HG03064 (cell line): ENCODE measurements around the gene SKAP1.
"Not testable (repeated sequence)": the region's sequence is repeated elsewhere in the genome, so short reads cannot be mapped to it uniquely, and the experiment has no call there.

Source experiments
- ATAC-seq: cut with Tn5 transposase; IDR thresholded peaks from one replicate; pipeline ENCODE4 v1.9.1; 2021; ENCODE audit warnings: low read depth; ENCODE audit not compliant: unreplicated experiment

SKAP1 gene

GRCh38 chr17:48374650-48375230, 55.3 kb downstream of the SKAP1 start:
- ATAC-seq, result no peak

GRCh38 chr17:48373883-48374282, 56.1 kb downstream of the SKAP1 start:
- ATAC-seq, result no peak

DNA sequence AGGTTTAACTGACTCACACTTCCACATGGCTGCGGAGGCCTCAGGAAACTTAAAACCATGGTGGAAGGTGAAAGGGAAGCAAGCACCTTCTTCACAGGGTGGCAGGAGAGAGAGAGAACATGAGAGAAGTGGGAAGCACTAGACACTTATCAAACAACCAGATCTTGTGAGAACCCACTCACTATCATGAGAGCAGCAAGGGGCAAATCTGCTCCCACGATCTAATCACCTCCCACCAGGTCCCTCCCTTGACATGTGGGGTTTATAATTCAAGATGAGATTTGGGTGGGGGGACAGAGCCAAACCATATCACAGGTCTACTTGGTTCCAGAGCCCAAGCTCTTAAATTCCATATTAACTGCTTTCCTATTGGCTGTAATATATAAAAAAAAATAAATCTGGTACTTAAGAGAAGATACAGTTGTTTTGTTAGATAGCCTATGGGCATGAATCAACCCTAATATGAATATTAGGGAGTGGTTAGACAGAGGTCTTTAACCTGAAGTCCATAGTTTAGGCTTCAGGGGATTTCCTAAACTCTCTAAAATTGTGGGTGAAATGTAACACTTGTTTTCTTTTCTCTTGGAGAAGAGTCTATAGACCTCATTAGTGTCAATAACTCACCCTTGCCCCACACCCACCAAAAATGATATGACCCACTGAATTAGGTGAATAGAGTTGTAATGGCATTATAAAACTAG, 56.7 kb downstream of the SKAP1 start:
- no peak for ATAC-seq

- not testable (repeated sequence) for ATAC-seq
Measured at GRCh38 chr17:48368967-48369366, 61.0 kb downstream of the SKAP1 start.

- no peak for ATAC-seq
Measured at GRCh38 chr17:48368352-48368908, 61.6 kb downstream of the SKAP1 start.

DNA sequence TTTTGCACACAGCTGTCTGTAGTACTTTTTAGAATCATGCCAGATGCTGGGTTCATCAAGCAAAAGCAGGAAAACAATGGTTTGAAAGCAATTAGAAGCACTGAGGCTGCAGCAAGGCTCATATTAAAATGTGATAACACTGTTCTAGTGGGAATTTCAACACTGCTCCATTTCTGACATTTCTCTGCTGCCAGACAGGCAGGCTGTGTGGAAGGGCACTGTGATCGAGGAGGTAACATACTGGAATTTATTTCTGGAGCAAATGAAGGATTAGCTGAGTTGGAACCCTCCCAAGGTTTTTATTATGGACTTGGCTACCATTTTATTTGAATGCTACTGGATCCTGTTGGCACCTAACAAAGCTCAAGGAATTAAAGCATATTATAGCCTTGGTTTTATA, 66.9 kb downstream of the SKAP1 start:
- ATAC-seq, result no peak

- not testable (repeated sequence) for ATAC-seq
Measured at GRCh38 chr17:48360861-48361633, 69.0 kb downstream of the SKAP1 start.

GRCh38 chr17:48357779-48358602, 72.0 kb downstream of the SKAP1 start:
- no peak for ATAC-seq

DNA sequence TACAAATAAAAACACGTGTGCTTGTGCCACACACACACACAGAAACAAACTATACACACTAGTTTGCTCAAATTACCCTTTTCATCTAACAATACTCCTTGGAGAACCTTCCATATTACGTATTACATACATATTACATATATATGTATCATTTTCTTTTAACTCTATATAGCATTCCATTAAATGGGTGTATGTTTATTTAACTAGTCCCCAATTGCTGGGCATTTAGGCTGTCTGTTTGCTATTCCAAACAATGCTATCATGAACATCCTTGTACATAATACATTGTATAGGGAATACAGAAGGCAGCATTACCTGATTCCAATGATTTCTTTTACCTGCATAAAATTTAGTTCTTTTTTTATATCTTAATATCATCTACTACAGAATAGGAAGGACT, 73.1 kb downstream of the SKAP1 start:
- ATAC-seq, result no peak

GRCh38 chr17:48352630-48353029, 77.4 kb downstream of the SKAP1 start:
- ATAC-seq, result no peak

DNA sequence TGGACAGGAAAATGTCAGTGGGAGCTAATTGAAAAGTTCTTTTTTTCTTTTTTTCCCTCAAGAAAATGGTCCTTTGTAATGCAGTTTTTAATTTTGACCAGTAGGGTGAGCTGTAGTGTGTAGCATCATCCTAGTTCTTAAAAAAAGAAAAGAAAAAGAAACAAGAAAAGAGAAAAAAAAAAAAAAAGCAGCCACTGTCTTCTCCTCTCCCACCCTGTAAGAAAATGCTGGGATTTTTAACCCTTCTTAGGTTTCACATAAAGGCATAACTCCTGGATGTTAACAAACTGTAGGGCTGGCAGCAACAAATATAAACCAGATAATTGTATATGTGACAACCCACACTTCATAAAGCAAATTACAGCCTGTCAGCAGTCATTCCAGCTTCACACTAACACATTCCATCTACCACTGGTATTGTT, 78.1 kb downstream of the SKAP1 start:
- ATAC-seq, result no peak

DNA sequence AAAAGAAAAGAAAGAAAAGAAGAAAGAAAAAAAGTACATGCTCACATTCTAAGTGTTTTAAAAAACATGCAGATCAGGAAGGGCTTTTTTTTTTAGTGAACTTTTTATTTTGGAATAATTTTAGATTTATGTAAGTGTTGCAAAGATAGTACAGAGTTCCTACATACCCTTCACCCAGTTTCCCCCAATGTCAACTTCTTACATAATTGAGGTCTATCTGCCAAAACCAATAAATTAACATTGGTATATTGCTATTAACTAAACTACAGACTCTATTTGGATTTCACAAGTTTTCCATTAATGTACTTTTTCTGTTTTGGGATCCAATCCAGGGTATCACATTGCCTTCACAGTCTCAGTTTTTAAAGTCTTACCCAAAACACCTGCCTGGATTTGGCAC, 81.7 kb downstream of the SKAP1 start:
- ATAC-seq, result no peak

GRCh38 chr17:48347177-48347576, 82.8 kb downstream of the SKAP1 start:
- no peak for ATAC-seq

DNA sequence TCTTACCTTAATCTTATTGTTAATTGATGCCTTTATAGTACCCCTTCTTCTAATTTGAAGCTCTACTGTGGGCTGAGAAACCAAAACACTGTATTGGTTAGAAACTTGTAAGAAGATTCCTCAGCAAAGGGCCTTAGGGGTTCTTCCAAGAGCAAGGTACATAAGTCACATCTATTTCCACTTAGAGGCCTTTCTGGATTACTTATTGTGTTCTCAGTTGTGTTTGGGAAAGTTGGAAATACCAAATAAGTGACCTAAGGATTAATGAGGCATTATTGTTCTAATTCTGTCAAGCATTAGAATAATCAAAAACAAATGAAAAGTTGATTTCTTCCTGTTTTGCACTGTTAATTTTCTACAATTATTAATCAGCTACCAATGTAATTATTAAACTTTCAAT, 85.8 kb downstream of the SKAP1 start:
- no peak for ATAC-seq

DNA sequence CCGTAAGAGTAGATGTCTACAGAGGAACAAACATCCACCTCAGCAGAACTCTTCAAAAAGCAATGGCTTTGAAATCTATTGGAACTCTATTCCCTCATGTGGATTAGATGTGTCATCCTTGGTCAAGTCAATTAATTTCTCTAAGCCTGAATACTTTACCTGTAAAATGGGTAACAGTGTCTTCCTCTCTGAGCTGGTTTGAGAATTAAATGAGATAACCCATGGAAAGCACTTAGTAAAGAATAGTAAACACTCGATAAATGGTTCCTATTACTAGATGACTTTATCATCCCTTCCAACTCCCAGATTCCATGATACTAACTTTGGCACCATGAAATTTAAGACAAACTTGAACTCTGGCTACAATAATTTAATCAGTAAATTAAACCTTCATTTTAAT, 89.1 kb downstream of the SKAP1 start:
- ATAC-seq, result no peak

DNA sequence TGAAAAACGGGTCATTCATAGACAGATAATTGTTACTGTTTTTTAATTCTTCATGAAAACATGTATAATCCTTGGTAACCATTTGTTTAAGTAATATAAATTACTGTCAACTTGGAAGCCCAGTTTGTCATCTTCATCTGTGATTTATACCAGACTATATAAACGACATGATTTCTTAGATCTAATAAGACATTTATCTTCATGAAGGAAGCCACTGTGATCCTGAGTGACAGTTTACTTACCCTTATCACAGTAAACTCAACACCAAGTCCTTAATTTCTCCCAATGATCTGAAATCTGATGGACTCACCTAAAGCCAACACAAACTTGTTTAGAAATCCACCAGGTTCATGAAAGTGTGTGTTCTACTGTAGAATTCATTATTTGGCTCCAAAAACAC, 91.3 kb downstream of the SKAP1 start:
- no peak for ATAC-seq

DNA sequence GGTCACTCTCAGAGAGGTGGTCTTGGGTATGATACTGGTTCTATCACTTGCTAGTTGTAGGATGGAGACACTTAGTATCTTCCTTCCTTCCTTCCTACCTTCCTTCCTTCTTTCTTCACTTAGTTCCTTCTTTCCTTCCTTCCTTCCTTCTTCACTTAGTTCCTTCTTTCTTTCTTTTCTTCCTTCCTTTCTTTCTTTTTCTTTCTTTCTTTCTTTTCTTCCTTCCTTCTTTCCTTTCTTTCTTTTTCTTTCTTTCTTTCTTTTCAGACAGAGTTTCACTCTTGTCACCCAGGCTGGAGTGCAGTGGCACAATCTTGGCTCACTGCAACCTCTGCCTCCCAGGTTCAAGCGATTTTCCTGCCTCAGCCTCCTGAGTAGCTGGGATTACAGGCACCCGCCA, 92.1 kb downstream of the SKAP1 start:
- not testable (repeated sequence) for ATAC-seq

- ATAC-seq, result no peak
Measured at GRCh38 chr17:48336986-48337385, 93.0 kb downstream of the SKAP1 start.

DNA sequence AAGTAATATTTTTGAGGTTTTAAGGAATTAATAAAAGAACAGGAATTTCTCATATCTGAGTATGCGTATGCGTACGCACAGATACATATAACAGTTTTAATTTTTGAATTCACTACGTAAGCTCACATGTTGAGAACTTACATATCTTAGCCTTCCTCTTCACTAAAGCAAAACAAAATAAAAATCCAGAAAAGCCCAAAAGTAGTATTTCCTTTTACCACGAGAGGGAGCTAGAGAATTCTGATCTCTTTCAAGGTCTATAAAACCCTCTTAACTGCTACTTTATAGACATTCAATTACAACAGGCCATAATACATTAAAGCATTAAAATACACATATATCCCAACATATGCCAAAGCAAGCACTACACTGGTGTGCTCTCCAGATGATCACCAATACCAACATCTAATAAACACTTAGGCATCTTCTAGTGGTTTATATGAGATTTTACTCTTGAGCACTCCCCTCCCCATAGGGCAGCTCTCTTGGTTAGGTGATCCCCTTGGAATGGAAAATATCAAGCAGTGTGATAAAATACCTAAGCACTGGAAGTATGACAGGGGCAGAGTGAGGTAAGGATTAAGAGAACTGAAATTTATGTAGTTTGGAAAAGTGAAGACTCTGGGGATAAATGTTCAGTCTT, 94.0 kb downstream of the SKAP1 start:
- no peak for ATAC-seq

GRCh38 chr17:48335146-48335784, 94.7 kb downstream of the SKAP1 start:
- ATAC-seq, result no peak
